ENCODE data around the gene MICAL3. TPM values are rescaled to one million over a fixed set of nuclear protein-coding genes. Genes with fewer than 3 reads are reported as not detected.
"Not testable (repeated sequence)": the region's sequence is repeated elsewhere in the genome, so short reads cannot be mapped to it uniquely, and the experiment has no call there.

Gene MICAL3
- total RNA-seq (ENCODE audit: low replicate concordance), result 32.7 and 33.6 TPM in 2 replicates

GRCh38 chr22:18024276-18024939 lies at the start of gene MICAL3:
TSS of gene MICAL3 (minus strand) at chr22:18024561. CDS start at chr22:17906812, 117,749 bp downstream.
- Mint-ChIP-seq H3K36me3 (no peaks in the 10 kb centered on the region), H3K27me3 (ENCODE audit: insufficient read depth, low read depth) (peaks cover 55% of the 10 kb centered on the region), H3K4me3 (peak within 1 kb of the TSS; percentile 88), H3K27ac (no peak within 1 kb of the TSS), H3K9me3 (no peaks in the 10 kb centered on the region), H3K4me1 (peaks cover 18% of the 10 kb centered on the region)
- TF ChIP-seq EZH2 (IDR thresholded peaks at IDR 0.05) (peak; percentile 67), EZH2phosphoT487 (IDR thresholded peaks at IDR 0.05) (peak; percentile 49), CTCF (IDR thresholded peaks at IDR 0.05) (peak; percentile 58)
- no peaks in the 10 kb centered on the region for H3K79me2 ChIP-seq (ENCODE audit: low read depth)
- H3K27ac ChIP-seq, result no peak within 1 kb of the TSS
- H3F3A ChIP-seq (ENCODE audit: low read depth), result peaks cover 12% of the 10 kb centered on the region
- H2AFZ ChIP-seq (replicated peaks), result peak within 1 kb of the TSS; percentile 98
- H4K20me1 ChIP-seq (ENCODE audit: low read depth), result peaks cover 15% of the 10 kb centered on the region
- peak; percentile 82 for DNase-seq (ENCODE audit: low spot score)
- H3K27me3 ChIP-seq, result peaks cover 84% of the 10 kb centered on the region
- peaks cover 7% of the 10 kb centered on the region for H3K4me1 ChIP-seq
- H3K4me3 ChIP-seq, result peak within 1 kb of the TSS; percentile 76
- H3K4me2 ChIP-seq, result peak within 1 kb of the TSS; percentile 100
- no peaks in the 10 kb centered on the region for H3K36me3 ChIP-seq
- H3K9ac ChIP-seq, result no peak within 1 kb of the TSS
- no peaks in the 10 kb centered on the region for H3K9me3 ChIP-seq (ENCODE audit: low read depth)

GRCh38 chr22:18073927-18074326 lies 49.6 kb upstream of the MICAL3 start:
- DNase-seq (ENCODE audit: low spot score); H3K27me3 ChIP-seq; H3F3A ChIP-seq (ENCODE audit: low read depth); H3K4me3 Mint-ChIP-seq; H3K4me3 ChIP-seq; H2AFZ ChIP-seq (replicated peaks); H3K27me3 Mint-ChIP-seq (ENCODE audit: insufficient read depth, low read depth); H3K4me2 ChIP-seq; H3K36me3 Mint-ChIP-seq; H3K27ac Mint-ChIP-seq; H3K27ac ChIP-seq; H4K20me1 ChIP-seq (ENCODE audit: low read depth); H3K9me3 ChIP-seq (ENCODE audit: low read depth); H3K4me1 ChIP-seq; H3K36me3 ChIP-seq; H3K9me3 Mint-ChIP-seq; H3K9ac ChIP-seq: not testable (repeated sequence)
- peaks cover 18% of the 10 kb centered on the region for H3K4me1 Mint-ChIP-seq
- peaks cover 11% of the 10 kb centered on the region for H3K79me2 ChIP-seq (ENCODE audit: low read depth)

- H2AFZ ChIP-seq (replicated peaks), result no peak overlapping the region
- H3K4me1 ChIP-seq, result peaks cover 5% of the 10 kb centered on the region
- Mint-ChIP-seq H3K27me3 (ENCODE audit: insufficient read depth, low read depth) (peaks cover 5% of the 10 kb centered on the region), H3K27ac (no peak overlapping the region), H3K4me1 (peaks cover 13% of the 10 kb centered on the region), H3K36me3 (no peaks in the 10 kb centered on the region), H3K4me3 (no peak overlapping the region), H3K9me3 (no peaks in the 10 kb centered on the region)
- H3K4me3 ChIP-seq, result no peak overlapping the region
- no peaks in the 10 kb centered on the region for H3K27me3 ChIP-seq
- no peak overlapping the region for H3K9ac ChIP-seq
- no peaks in the 10 kb centered on the region for H3K36me3 ChIP-seq
- no peak for DNase-seq (ENCODE audit: low spot score)
- H3K79me2 ChIP-seq (ENCODE audit: low read depth), result peaks cover 6% of the 10 kb centered on the region
- no peak overlapping the region for H3K27ac ChIP-seq
- no peaks in the 10 kb centered on the region for H4K20me1 ChIP-seq (ENCODE audit: low read depth)
- peaks cover 5% of the 10 kb centered on the region for H3F3A ChIP-seq (ENCODE audit: low read depth)
- TF ChIP-seq EZH2phosphoT487 (IDR thresholded peaks at IDR 0.05), result no peak
- TF ChIP-seq CTCF (IDR thresholded peaks at IDR 0.05), result no peak
- no peak for TF ChIP-seq EZH2 (IDR thresholded peaks at IDR 0.05)
- H3K9me3 ChIP-seq (ENCODE audit: low read depth), result no peaks in the 10 kb centered on the region
- H3K4me2 ChIP-seq, result no peak overlapping the region
Observed at GRCh38 chr22:18073467-18073866, 49.1 kb upstream of the MICAL3 start.

- Histone ChIP-seq H4K20me1 (ENCODE audit: low read depth) (no peaks in the 10 kb centered on the region), H3K4me2 (no peak overlapping the region), H3K27ac (no peak overlapping the region), H2AFZ (replicated peaks) (no peak overlapping the region), H3K4me1 (peaks cover 1% of the 10 kb centered on the region), H3K27me3 (no peaks in the 10 kb centered on the region), H3K79me2 (ENCODE audit: low read depth) (no peaks in the 10 kb centered on the region), H3K36me3 (no peaks in the 10 kb centered on the region), H3K9me3 (ENCODE audit: low read depth) (no peaks in the 10 kb centered on the region), H3K4me3 (no peak overlapping the region), H3F3A (ENCODE audit: low read depth) (peaks cover 5% of the 10 kb centered on the region), H3K9ac (no peak overlapping the region)
- H3K36me3 Mint-ChIP-seq, result no peaks in the 10 kb centered on the region
- H3K9me3 Mint-ChIP-seq, result no peaks in the 10 kb centered on the region
- H3K27ac Mint-ChIP-seq, result no peak overlapping the region
- DNase-seq (ENCODE audit: low spot score), result no peak
- TF ChIP-seq CTCF (IDR thresholded peaks at IDR 0.05) (no peak), EZH2 (IDR thresholded peaks at IDR 0.05) (no peak), EZH2phosphoT487 (IDR thresholded peaks at IDR 0.05) (no peak)
- peaks cover 9% of the 10 kb centered on the region for H3K27me3 Mint-ChIP-seq (ENCODE audit: insufficient read depth, low read depth)
- H3K4me1 Mint-ChIP-seq, result peaks cover 7% of the 10 kb centered on the region
- H3K4me3 Mint-ChIP-seq, result no peak overlapping the region
Observed at GRCh38 chr22:18071968-18072310, 47.6 kb upstream of the MICAL3 start.

GRCh38 chr22:18071307-18071967 lies 47.1 kb upstream of the MICAL3 start:
- not testable (repeated sequence) for H3K4me2 ChIP-seq

More at GRCh38 chr22:18071307-18071967, 47.1 kb upstream of the MICAL3 start:
- H2AFZ ChIP-seq (replicated peaks); H3K4me1 ChIP-seq; H3K27ac Mint-ChIP-seq; H3K4me3 Mint-ChIP-seq; H3K27me3 ChIP-seq; H3K9me3 ChIP-seq (ENCODE audit: low read depth); H3K27ac ChIP-seq; H3K36me3 Mint-ChIP-seq; H3K4me3 ChIP-seq; H4K20me1 ChIP-seq (ENCODE audit: low read depth); H3K9ac ChIP-seq; H3K79me2 ChIP-seq (ENCODE audit: low read depth); H3K27me3 Mint-ChIP-seq (ENCODE audit: insufficient read depth, low read depth); H3K9me3 Mint-ChIP-seq; DNase-seq (ENCODE audit: low spot score); H3F3A ChIP-seq (ENCODE audit: low read depth); H3K4me1 Mint-ChIP-seq; H3K36me3 ChIP-seq: not testable (repeated sequence)

Measured in neural progenitor cell (in vitro differentiated cells).